Left ventricle myocardium inferior (tissue), 1 donor: ENCODE measurements around the gene HSPB9. TPM values are rescaled to one million over a fixed set of nuclear protein-coding genes. Genes with fewer than 3 reads are reported as not detected.

Source experiments
- DNase-seq: peaks from one replicate; pipeline ENCODE4 v3.0.0-alpha.2; 2020
- H3K27ac ChIP-seq: fragments of 200-600 bp; replicated peaks from 2 replicates; pipeline ENCODE4 v1.8.0; 2021
- H3K27me3 ChIP-seq: fragments of 200-600 bp; 2 replicates; pipeline ENCODE4 v1.8.0; 2021; ENCODE audit warnings: low read depth
- H3K36me3 ChIP-seq: fragments of 200-600 bp; 2 replicates; pipeline ENCODE4 v1.8.0; 2021
- H3K4me1 ChIP-seq: fragments of 200-600 bp; 2 replicates; pipeline ENCODE4 v1.8.0; 2021
- H3K4me3 ChIP-seq: fragments of 200-600 bp; 2 replicates; pipeline ENCODE4 v1.8.0; 2021; ENCODE audit warnings: mild to moderate bottlenecking, moderate library complexity
- H3K9me3 ChIP-seq: fragments of 200-600 bp; replicated peaks from 2 replicates; pipeline ENCODE4 v1.8.0; 2021
- CTCF ChIP-seq: fragments of 200-600 bp; IDR thresholded peaks from 2 replicates; pipeline ENCODE4 v1.8.0; 2021; ENCODE audit warnings: antibody characterized with exemption, mild to moderate bottlenecking, borderline replicate concordance
- intact Hi-C: fragments of 100-400 bp; cut with micrococcal nuclease; formaldehyde crosslinking; loops from one replicate; pipeline ENCODE4 v1.11.0; 2022
- total RNA-seq: library from RNA; stranded (reverse); fragmentation: NEBNext Ultra II Directional; extraction: Animal tissue kit (Norgen Biotek cat#: 25700); gene quantifications from one replicate; pipeline ENCODE4 v1.2.1, GENCODE V29; 2021
- donor health status: DM: no; HTN: yes; CAD: no; lungs with severe emphysema.

The HSPB9 gene
- total RNA-seq, 1 donor from 2014 or later = not detected

GRCh38 chr17:42131232-42131631 is 8.6 kb downstream of the HSPB9 start:
- Histone ChIP-seq H3K27me3 (no peaks in the 10 kb centered on the region), H3K36me3 (peaks cover 45% of the 10 kb centered on the region), H3K4me3 (peak overlapping the region; percentile 10), H3K9me3 (no peaks in the 10 kb centered on the region), H3K27ac (peak overlapping the region; percentile 90), H3K4me1 (peaks cover 84% of the 10 kb centered on the region)
- TF ChIP-seq CTCF = no peak
- intact Hi-C loops = no loop called here
- no peak for DNase-seq

GRCh38 chr17:42131981-42132432 is 9.4 kb downstream of the HSPB9 start:
- H3K27me3 ChIP-seq = no peaks in the 10 kb centered on the region
- H3K27ac ChIP-seq = peak overlapping the region; percentile 90
- H3K4me1 ChIP-seq = peaks cover 92% of the 10 kb centered on the region
- DNase-seq = no peak
- H3K36me3 ChIP-seq = peaks cover 37% of the 10 kb centered on the region
- H3K4me3 ChIP-seq = peak overlapping the region; percentile 30
- intact Hi-C loops = no loop called here
- no peaks in the 10 kb centered on the region for H3K9me3 ChIP-seq
- no peak for TF ChIP-seq CTCF

- no peaks in the 10 kb centered on the region for H3K9me3 ChIP-seq
- no peaks in the 10 kb centered on the region for H3K27me3 ChIP-seq
- H3K27ac ChIP-seq = peak overlapping the region; percentile 90
- no peak for TF ChIP-seq CTCF
- peak; percentile 52 for DNase-seq
- intact Hi-C loops = no loop called here
- H3K4me1 ChIP-seq = peaks cover 100% of the 10 kb centered on the region
- peaks cover 28% of the 10 kb centered on the region for H3K36me3 ChIP-seq
- peak overlapping the region; percentile 30 for H3K4me3 ChIP-seq
These were observed 10.3 kb downstream of the HSPB9 start for GRCh38 chr17:42132941-42133340.

GRCh38 chr17:42133461-42134041 is 10.9 kb downstream of the HSPB9 start:
- Histone ChIP-seq H3K27ac (peak overlapping the region; percentile 90), H3K9me3 (no peaks in the 10 kb centered on the region), H3K27me3 (no peaks in the 10 kb centered on the region), H3K36me3 (peaks cover 22% of the 10 kb centered on the region), H3K4me3 (peak overlapping the region; percentile 30), H3K4me1 (peaks cover 100% of the 10 kb centered on the region)
- DNase-seq = no peak
- intact Hi-C loops = no loop called here
- TF ChIP-seq CTCF = no peak

- no peak for DNase-seq
These were observed 12.5 kb downstream of the HSPB9 start for GRCh38 chr17:42135151-42135550.

More at GRCh38 chr17:42135151-42135550, 12.5 kb downstream of the HSPB9 start:
- peaks cover 100% of the 10 kb centered on the region for H3K4me1 ChIP-seq
- H3K4me3 ChIP-seq = peak overlapping the region; percentile 52
- no peaks in the 10 kb centered on the region for H3K9me3 ChIP-seq
- TF ChIP-seq CTCF = no peak
- H3K27ac ChIP-seq = peak overlapping the region; percentile 90
- intact Hi-C loops = no loop called here
- no peaks in the 10 kb centered on the region for H3K27me3 ChIP-seq
- peaks cover 6% of the 10 kb centered on the region for H3K36me3 ChIP-seq
